ENCODE data around the gene MED9.

DNA sequence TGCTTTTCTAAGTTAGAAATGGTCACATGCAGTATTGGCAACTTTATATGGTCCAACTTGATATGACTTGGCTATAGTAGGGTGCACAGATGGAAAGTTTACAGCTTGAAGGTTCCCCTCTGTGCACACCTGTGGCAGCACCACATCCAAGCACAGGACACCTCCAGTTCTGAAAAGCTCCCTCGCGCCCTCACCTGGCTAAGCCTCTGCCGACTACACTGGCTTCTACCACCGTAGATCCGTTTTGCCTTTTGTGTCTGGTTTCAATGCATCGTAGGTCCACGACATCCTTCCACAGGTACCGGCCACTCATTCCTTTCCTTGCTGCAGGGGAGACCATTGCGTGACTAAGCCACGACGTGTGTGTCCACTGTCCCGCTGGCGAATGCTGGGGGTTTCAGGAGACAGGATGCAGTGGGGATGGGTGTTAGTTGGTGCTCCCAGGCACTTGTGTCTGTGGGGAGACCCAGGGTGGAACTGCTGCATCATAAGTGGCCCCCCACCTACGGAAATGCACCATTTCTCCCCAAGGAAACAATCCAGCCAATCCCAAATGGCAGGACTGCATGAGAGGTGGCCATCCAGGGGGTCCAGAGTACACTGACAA lies 24.3 kb downstream of the MED9 start:
- TF ChIP-seq, protein P1, sequence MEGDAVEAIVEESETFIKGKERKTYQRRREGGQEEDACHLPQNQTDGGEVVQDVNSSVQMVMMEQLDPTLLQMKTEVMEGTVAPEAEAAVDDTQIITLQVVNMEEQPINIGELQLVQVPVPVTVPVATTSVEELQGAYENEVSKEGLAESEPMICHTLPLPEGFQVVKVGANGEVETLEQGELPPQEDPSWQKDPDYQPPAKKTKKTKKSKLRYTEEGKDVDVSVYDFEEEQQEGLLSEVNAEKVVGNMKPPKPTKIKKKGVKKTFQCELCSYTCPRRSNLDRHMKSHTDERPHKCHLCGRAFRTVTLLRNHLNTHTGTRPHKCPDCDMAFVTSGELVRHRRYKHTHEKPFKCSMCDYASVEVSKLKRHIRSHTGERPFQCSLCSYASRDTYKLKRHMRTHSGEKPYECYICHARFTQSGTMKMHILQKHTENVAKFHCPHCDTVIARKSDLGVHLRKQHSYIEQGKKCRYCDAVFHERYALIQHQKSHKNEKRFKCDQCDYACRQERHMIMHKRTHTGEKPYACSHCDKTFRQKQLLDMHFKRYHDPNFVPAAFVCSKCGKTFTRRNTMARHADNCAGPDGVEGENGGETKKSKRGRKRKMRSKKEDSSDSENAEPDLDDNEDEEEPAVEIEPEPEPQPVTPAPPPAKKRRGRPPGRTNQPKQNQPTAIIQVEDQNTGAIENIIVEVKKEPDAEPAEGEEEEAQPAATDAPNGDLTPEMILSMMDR (IDR thresholded peaks at IDR 0.05), result no peak
- no peak for TF ChIP-seq POLR2A (IDR thresholded peaks at IDR 0.05)
